ENCODE measurements around the gene NCOA3.

Gene NCOA3

DNA sequence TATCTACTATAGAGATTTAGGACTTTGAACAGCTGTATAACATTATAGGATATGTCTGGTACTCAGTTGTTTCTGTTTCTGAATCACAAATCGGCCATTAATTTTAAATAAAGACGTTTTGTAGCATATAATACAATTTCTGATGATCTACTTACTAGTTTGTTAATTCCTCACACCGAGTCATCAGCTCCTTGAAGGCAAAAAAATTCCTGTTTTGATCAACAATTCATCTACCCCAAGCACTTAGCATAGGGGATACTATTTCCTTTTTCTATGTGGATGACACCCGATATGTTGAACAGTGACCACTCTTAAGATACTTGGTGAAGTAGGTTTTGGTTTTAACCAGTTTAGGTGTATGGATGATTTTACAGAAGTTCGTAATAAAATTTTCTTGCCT is 107.3 kb downstream of the NCOA3 start:
- DNase-seq (ENCODE audit: low read depth) = no peak
- no peak overlapping the region for H3K4me3 ChIP-seq (ENCODE audit: low read depth, low read length)
- TF ChIP-seq, protein P1, sequence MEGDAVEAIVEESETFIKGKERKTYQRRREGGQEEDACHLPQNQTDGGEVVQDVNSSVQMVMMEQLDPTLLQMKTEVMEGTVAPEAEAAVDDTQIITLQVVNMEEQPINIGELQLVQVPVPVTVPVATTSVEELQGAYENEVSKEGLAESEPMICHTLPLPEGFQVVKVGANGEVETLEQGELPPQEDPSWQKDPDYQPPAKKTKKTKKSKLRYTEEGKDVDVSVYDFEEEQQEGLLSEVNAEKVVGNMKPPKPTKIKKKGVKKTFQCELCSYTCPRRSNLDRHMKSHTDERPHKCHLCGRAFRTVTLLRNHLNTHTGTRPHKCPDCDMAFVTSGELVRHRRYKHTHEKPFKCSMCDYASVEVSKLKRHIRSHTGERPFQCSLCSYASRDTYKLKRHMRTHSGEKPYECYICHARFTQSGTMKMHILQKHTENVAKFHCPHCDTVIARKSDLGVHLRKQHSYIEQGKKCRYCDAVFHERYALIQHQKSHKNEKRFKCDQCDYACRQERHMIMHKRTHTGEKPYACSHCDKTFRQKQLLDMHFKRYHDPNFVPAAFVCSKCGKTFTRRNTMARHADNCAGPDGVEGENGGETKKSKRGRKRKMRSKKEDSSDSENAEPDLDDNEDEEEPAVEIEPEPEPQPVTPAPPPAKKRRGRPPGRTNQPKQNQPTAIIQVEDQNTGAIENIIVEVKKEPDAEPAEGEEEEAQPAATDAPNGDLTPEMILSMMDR (IDR thresholded peaks at IDR 0.05; ENCODE audit: control insufficient read depth, extremely low read depth, insufficient read depth) = no peak

GRCh38 chr20:47610247-47610944 is 108.7 kb downstream of the NCOA3 start:
- TF ChIP-seq, protein P1 (IDR thresholded peaks at IDR 0.05; ENCODE audit: control insufficient read depth, extremely low read depth, insufficient read depth) = no peak
- no peak for DNase-seq (ENCODE audit: low read depth)
- H3K4me3 ChIP-seq (ENCODE audit: low read depth, low read length) = no peak overlapping the region

DNA sequence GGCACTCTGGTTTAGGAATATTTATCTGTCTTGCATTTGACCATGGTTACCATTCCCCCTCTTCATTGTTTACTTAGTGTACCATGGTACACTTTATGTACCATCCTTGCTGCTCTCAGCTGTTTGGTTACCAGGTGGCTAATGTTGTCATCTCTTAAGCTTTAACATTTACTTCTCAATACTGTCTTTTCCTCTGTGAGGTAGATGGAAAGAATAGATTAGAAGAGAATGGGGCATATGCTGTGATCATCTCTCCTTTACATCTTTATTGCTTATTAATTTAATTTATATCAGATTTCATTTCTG is 109.2 kb downstream of the NCOA3 start:
- H3K4me3 ChIP-seq (ENCODE audit: low read depth, low read length) = no peak overlapping the region
- DNase-seq (ENCODE audit: low read depth) = no peak
- TF ChIP-seq, protein P1 (IDR thresholded peaks at IDR 0.05; ENCODE audit: control insufficient read depth, extremely low read depth, insufficient read depth) = no peak

GRCh38 chr20:47611785-47612184 is 110.1 kb downstream of the NCOA3 start:
- TF ChIP-seq, protein P1 (IDR thresholded peaks at IDR 0.05; ENCODE audit: control insufficient read depth, extremely low read depth, insufficient read depth) = no peak
- no peak for DNase-seq (ENCODE audit: low read depth)
- H3K4me3 ChIP-seq (ENCODE audit: low read depth, low read length) = no peak overlapping the region

GRCh38 chr20:47612670-47613069 is 111.0 kb downstream of the NCOA3 start:
- TF ChIP-seq, protein P1 (IDR thresholded peaks at IDR 0.05; ENCODE audit: control insufficient read depth, extremely low read depth, insufficient read depth) = no peak
- no peak for DNase-seq (ENCODE audit: low read depth)
- no peak overlapping the region for H3K4me3 ChIP-seq (ENCODE audit: low read depth, low read length)

GRCh38 chr20:47614703-47615309 is 113.1 kb downstream of the NCOA3 start:
- no peak for DNase-seq (ENCODE audit: low read depth)
- TF ChIP-seq, protein P1 (IDR thresholded peaks at IDR 0.05; ENCODE audit: control insufficient read depth, extremely low read depth, insufficient read depth) = no peak
- H3K4me3 ChIP-seq (ENCODE audit: low read depth, low read length) = no peak overlapping the region

DNA sequence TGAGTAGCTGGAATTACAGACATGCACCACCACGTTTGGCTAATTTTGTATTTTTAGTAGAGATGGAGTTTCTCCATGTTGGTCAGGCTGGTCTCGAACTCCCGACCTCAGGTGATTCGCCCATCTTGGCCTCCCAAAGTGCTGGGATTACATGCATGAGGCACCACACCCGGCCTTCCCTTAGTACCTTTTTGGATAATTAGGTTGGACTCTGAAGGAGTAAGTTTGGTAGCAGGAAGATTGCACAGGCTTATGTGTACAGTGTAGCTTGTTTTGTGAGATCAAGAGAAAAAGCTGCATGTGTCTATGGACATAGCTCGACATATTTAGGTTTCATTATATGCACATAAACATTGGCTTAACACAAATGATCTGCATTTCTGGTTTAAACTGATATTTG is 116.8 kb downstream of the NCOA3 start:
- DNase-seq (ENCODE audit: low read depth) = no peak
- no peak overlapping the region for H3K4me3 ChIP-seq (ENCODE audit: low read depth, low read length)
- TF ChIP-seq, protein P1 (IDR thresholded peaks at IDR 0.05; ENCODE audit: control insufficient read depth, extremely low read depth, insufficient read depth) = no peak
